Measurements from ENCODE around the gene TMEM38A. TPM values are rescaled to one million over a fixed set of nuclear protein-coding genes. Genes with fewer than 3 reads are reported as not detected.
A peak's percentile ranks its signal among the peaks of the same experiment; 100 is the strongest.

TMEM38A gene
- total and polyA plus RNA-seq, 9 of the 15 experiments (the other 6 are each of a cell fraction or from before 2014, with no cell fraction given): 0.35 to 2.1 (median 1.2) TPM

- TF ChIP-seq AFF4 (CRISPR knock-in tag; IDR thresholded peaks at IDR 0.05) (no peak), FIP1L1 (IDR thresholded peaks at IDR 0.05; ENCODE audit: low read depth, low read length, poor library complexity, severe bottlenecking) (peak; percentile 65), ZNF143 (CRISPR knock-in tag; IDR thresholded peaks at IDR 0.05) (peak; percentile 71), AFF1 (IDR thresholded peaks at IDR 0.05; ENCODE audit: low read depth in 1 of 2, partially characterized antibody in 2 of 2) (peak; percentile 34), USF1 (CRISPR knock-in tag; IDR thresholded peaks at IDR 0.05) (peak; percentile 75), ZBTB40 (IDR thresholded peaks at IDR 0.05) (0 out of 2 replicates have a peak, but pooled peaks have one; percentile 37), ZBTB40 (CRISPR knock-in tag; IDR thresholded peaks at IDR 0.05) (no peak)
Measured at GRCh38 chr19:16628183-16628983, 32.6 kb upstream of the TMEM38A start, which contains the start of gene MED26 (continued).
